ENCODE results near the gene LPP. TPM values are rescaled to one million over a fixed set of nuclear protein-coding genes. Genes with fewer than 3 reads are reported as not detected.

The LPP gene
- total and polyA plus RNA-seq, 10 of the 15 experiments (the other 5 are each of a cell fraction or from before 2014, with no cell fraction given): under 0.01 to 0.62 (median 0.03) TPM

- SMC1A ChIA-PET (ENCODE audit: uncharacterized antibody, unreplicated experiment): no interaction called here
- RAD21 ChIA-PET (ENCODE audit: unreplicated experiment): no interaction called here
- Histone ChIP-seq H3K27me3 (replicated peaks in 1 of 2; ENCODE audit: control insufficient read depth in 2 of 2, insufficient read depth in 2 of 2, low read length in 1 of 2) (no peaks in the 10 kb centered on the region), H2AFZ (ENCODE audit: control insufficient read depth, low read depth, low read length) (no peak overlapping the region), H3K4me1 (ENCODE audit: control insufficient read depth, insufficient read depth, low read length) (no peaks in the 10 kb centered on the region), H4K20me1 (ENCODE audit: control insufficient read depth, insufficient read depth) (no peaks in the 10 kb centered on the region), H3K36me3 (ENCODE audit: control insufficient read depth in 2 of 2, insufficient read depth in 2 of 2, low read length in 1 of 2) (no peaks in the 10 kb centered on the region), H3K9me3 (replicated peaks; ENCODE audit: control insufficient read depth, insufficient read depth, low read length) (no peaks in the 10 kb centered on the region), H3K4me2 (ENCODE audit: control insufficient read depth, insufficient read depth) (no peak overlapping the region), H3K79me2 (ENCODE audit: control insufficient read depth, insufficient read depth, low read length) (no peaks in the 10 kb centered on the region), H3K4me3 (no peak overlapping the region), H3K9ac (ENCODE audit: control insufficient read depth, insufficient read depth, low read length) (no peak overlapping the region), H3K27ac (ENCODE audit: control insufficient read depth, insufficient read depth) (no peak overlapping the region)
- POLR2A ChIA-PET: no interaction called here
- intact Hi-C loops (cut with micrococcal nuclease; ENCODE audit: unreplicated experiment): no loop called here
- 62% methylated on average over 3 of the region's 3 CpGs for WGBS (ENCODE audit: insufficient coverage, insufficient replicate concordance, low lambda C conversion rate, missing lambda C conversion rate)
- DNase-seq (ENCODE audit: low read depth, low spot score): no peak
- CTCF ChIA-PET: no interaction called here
- ATAC-seq: no peak
- TF ChIP-seq TBL1XR1 (IDR thresholded peaks at IDR 0.05; ENCODE audit: low read depth, low read length): no peak
- TF ChIP-seq ELK1 (IDR thresholded peaks at IDR 0.05; ENCODE audit: low read depth, low read length): no peak
- TF ChIP-seq WRNIP1 (IDR thresholded peaks at IDR 0.05; ENCODE audit: borderline replicate concordance, low read depth, low read length): no peak
- no peak for TF ChIP-seq MAX (IDR thresholded peaks at IDR 0.05; ENCODE audit: low read depth, low read length)
- no peak for TF ChIP-seq TCF7 (IDR thresholded peaks at IDR 0.05; ENCODE audit: borderline replicate concordance)
- TF ChIP-seq POU2F2 (IDR thresholded peaks at IDR 0.05; ENCODE audit: borderline replicate concordance, low read depth, low read length): no peak
- TF ChIP-seq HSF1 (IDR thresholded peaks at IDR 0.05; ENCODE audit: low read depth, low read length): no peak
- TF ChIP-seq SP1 (IDR thresholded peaks at IDR 0.05; ENCODE audit: low read depth, low read length): no peak
- TF ChIP-seq YY1 (IDR thresholded peaks at IDR 0.05; ENCODE audit: low read depth, low read length): no peak
- TF ChIP-seq ZNF384 (IDR thresholded peaks at IDR 0.05; ENCODE audit: borderline replicate concordance, low read depth, low read length): no peak
- TF ChIP-seq CBFB (IDR thresholded peaks at IDR 0.05; ENCODE audit: low read depth): no peak
- no peak for TF ChIP-seq CTCF (IDR thresholded peaks at IDR 0.05 in 2 of 3, conservative IDR thresholded peaks at IDR 0.05 in 1 of 3; ENCODE audit: control insufficient read depth in 2 of 3, extremely low read depth in 1 of 3, insufficient read depth in 1 of 3, low read depth in 3 of 3, low read length in 3 of 3)
- BruUV-seq (replicated peaks): no TSS peak
- in situ Hi-C loops (cut with MboI): no loop called here
- FAIRE-seq: no peak
These were observed 44.0 kb downstream of the LPP start for GRCh38 chr3:188198001-188198400.

Data from GM12878 (cell line).